ENCODE measurements around the gene ABHD2.

Gene ABHD2

GRCh38 chr15:89164712-89165211 is 76.5 kb downstream of the ABHD2 start:
- Histone ChIP-seq H3K4me3 (ENCODE audit: insufficient read depth, low read depth, low read length) (no peak overlapping the region), H3K4me1 (ENCODE audit: control insufficient read depth, insufficient read depth, low read length) (peaks cover 11% of the 10 kb centered on the region), H3K27me3 (ENCODE audit: control insufficient read depth, insufficient read depth, low read length, poor library complexity, severe bottlenecking) (no peaks in the 10 kb centered on the region), H3K36me3 (ENCODE audit: control insufficient read depth, insufficient read depth, low read length) (no peaks in the 10 kb centered on the region), H3K9me3 (ENCODE audit: control insufficient read depth, low read length) (no peaks in the 10 kb centered on the region), H3K27ac (ENCODE audit: insufficient read depth, low read depth, low read length, poor library complexity, severe bottlenecking) (no peak overlapping the region)
- WGBS, 2 experiments = 91 to 96% methylated on average over 7 of the region's 7 CpGs

GRCh38 chr15:89165677-89166076 is 77.4 kb downstream of the ABHD2 start:
- Histone ChIP-seq H3K4me3 (ENCODE audit: insufficient read depth, low read depth, low read length) (no peak overlapping the region), H3K4me1 (ENCODE audit: control insufficient read depth, insufficient read depth, low read length) (peaks cover 11% of the 10 kb centered on the region), H3K36me3 (ENCODE audit: control insufficient read depth, insufficient read depth, low read length) (no peaks in the 10 kb centered on the region), H3K27ac (ENCODE audit: insufficient read depth, low read depth, low read length, poor library complexity, severe bottlenecking) (no peak overlapping the region), H3K27me3 (ENCODE audit: control insufficient read depth, insufficient read depth, low read length, poor library complexity, severe bottlenecking) (no peaks in the 10 kb centered on the region), H3K9me3 (ENCODE audit: control insufficient read depth, low read length) (no peaks in the 10 kb centered on the region)
- WGBS, 2 experiments = 68 to 79% methylated on average over 2 of the region's 2 CpGs

- no peaks in the 10 kb centered on the region for H3K9me3 ChIP-seq (ENCODE audit: control insufficient read depth, low read length)
- H3K36me3 ChIP-seq (ENCODE audit: control insufficient read depth, insufficient read depth, low read length) = no peaks in the 10 kb centered on the region
- no peaks in the 10 kb centered on the region for H3K27me3 ChIP-seq (ENCODE audit: control insufficient read depth, insufficient read depth, low read length, poor library complexity, severe bottlenecking)
- peaks cover 11% of the 10 kb centered on the region for H3K4me1 ChIP-seq (ENCODE audit: control insufficient read depth, insufficient read depth, low read length)
- H3K27ac ChIP-seq (ENCODE audit: insufficient read depth, low read depth, low read length, poor library complexity, severe bottlenecking) = no peak overlapping the region
- no peak overlapping the region for H3K4me3 ChIP-seq (ENCODE audit: insufficient read depth, low read depth, low read length)
- WGBS, 2 experiments = 83 to 86% methylated on average over 7 of the region's 7 CpGs
Measured at GRCh38 chr15:89167267-89168176, 79.3 kb downstream of the ABHD2 start.

- peaks cover 7% of the 10 kb centered on the region for H3K4me1 ChIP-seq (ENCODE audit: control insufficient read depth, insufficient read depth, low read length)
- no peaks in the 10 kb centered on the region for H3K36me3 ChIP-seq (ENCODE audit: control insufficient read depth, insufficient read depth, low read length)
- no peaks in the 10 kb centered on the region for H3K9me3 ChIP-seq (ENCODE audit: control insufficient read depth, low read length)
- no peaks in the 10 kb centered on the region for H3K27me3 ChIP-seq (ENCODE audit: control insufficient read depth, insufficient read depth, low read length, poor library complexity, severe bottlenecking)
- H3K4me3 ChIP-seq (ENCODE audit: insufficient read depth, low read depth, low read length) = no peak overlapping the region
- no peak overlapping the region for H3K27ac ChIP-seq (ENCODE audit: insufficient read depth, low read depth, low read length, poor library complexity, severe bottlenecking)
Measured at GRCh38 chr15:89168316-89168833, 80.1 kb downstream of the ABHD2 start.

GRCh38 chr15:89170364-89170763 is 82.1 kb downstream of the ABHD2 start:
- H3K9me3 ChIP-seq (ENCODE audit: control insufficient read depth, low read length) = no peaks in the 10 kb centered on the region
- H3K4me1 ChIP-seq (ENCODE audit: control insufficient read depth, insufficient read depth, low read length) = peaks cover 7% of the 10 kb centered on the region
- no peak overlapping the region for H3K27ac ChIP-seq (ENCODE audit: insufficient read depth, low read depth, low read length, poor library complexity, severe bottlenecking)
- 95 to 96% methylated on average over 3 of the region's 3 CpGs for WGBS, 2 experiments
- H3K36me3 ChIP-seq (ENCODE audit: control insufficient read depth, insufficient read depth, low read length) = no peaks in the 10 kb centered on the region
- no peak overlapping the region for H3K4me3 ChIP-seq (ENCODE audit: insufficient read depth, low read depth, low read length)
- H3K27me3 ChIP-seq (ENCODE audit: control insufficient read depth, insufficient read depth, low read length, poor library complexity, severe bottlenecking) = no peaks in the 10 kb centered on the region

- no peak overlapping the region for H3K4me3 ChIP-seq (ENCODE audit: insufficient read depth, low read depth, low read length)
- peaks cover 4% of the 10 kb centered on the region for H3K36me3 ChIP-seq (ENCODE audit: control insufficient read depth, insufficient read depth, low read length)
- no peaks in the 10 kb centered on the region for H3K4me1 ChIP-seq (ENCODE audit: control insufficient read depth, insufficient read depth, low read length)
- WGBS, 2 experiments = 53 to 54% methylated on average over 12 of the region's 12 CpGs
- no peak overlapping the region for H3K27ac ChIP-seq (ENCODE audit: insufficient read depth, low read depth, low read length, poor library complexity, severe bottlenecking)
- H3K27me3 ChIP-seq (ENCODE audit: control insufficient read depth, insufficient read depth, low read length, poor library complexity, severe bottlenecking) = no peaks in the 10 kb centered on the region
- H3K9me3 ChIP-seq (ENCODE audit: control insufficient read depth, low read length) = no peaks in the 10 kb centered on the region
Measured at GRCh38 chr15:89171136-89172072, 83.1 kb downstream of the ABHD2 start.

- Histone ChIP-seq H3K4me1 (ENCODE audit: control insufficient read depth, insufficient read depth, low read length) (no peaks in the 10 kb centered on the region), H3K27ac (ENCODE audit: insufficient read depth, low read depth, low read length, poor library complexity, severe bottlenecking) (no peak overlapping the region), H3K9me3 (ENCODE audit: control insufficient read depth, low read length) (no peaks in the 10 kb centered on the region), H3K36me3 (ENCODE audit: control insufficient read depth, insufficient read depth, low read length) (peaks cover 4% of the 10 kb centered on the region), H3K4me3 (ENCODE audit: insufficient read depth, low read depth, low read length) (no peak overlapping the region), H3K27me3 (ENCODE audit: control insufficient read depth, insufficient read depth, low read length, poor library complexity, severe bottlenecking) (no peaks in the 10 kb centered on the region)
- WGBS, 2 experiments = 95 to 97% methylated on average over 2 of the region's 2 CpGs
Measured at GRCh38 chr15:89172921-89173320, 84.7 kb downstream of the ABHD2 start.

- Histone ChIP-seq H3K27ac (ENCODE audit: insufficient read depth, low read depth, low read length, poor library complexity, severe bottlenecking) (no peak overlapping the region), H3K4me1 (ENCODE audit: control insufficient read depth, insufficient read depth, low read length) (no peaks in the 10 kb centered on the region), H3K27me3 (ENCODE audit: control insufficient read depth, insufficient read depth, low read length, poor library complexity, severe bottlenecking) (no peaks in the 10 kb centered on the region), H3K4me3 (ENCODE audit: insufficient read depth, low read depth, low read length) (no peak overlapping the region), H3K9me3 (ENCODE audit: control insufficient read depth, low read length) (no peaks in the 10 kb centered on the region), H3K36me3 (ENCODE audit: control insufficient read depth, insufficient read depth, low read length) (peaks cover 4% of the 10 kb centered on the region)
- WGBS, 2 experiments = 91 to 97% methylated on average over 5 of the region's 5 CpGs
Measured at GRCh38 chr15:89174476-89174875, 86.2 kb downstream of the ABHD2 start.

GRCh38 chr15:89175617-89176191 is 87.4 kb downstream of the ABHD2 start:
- H3K36me3 ChIP-seq (ENCODE audit: control insufficient read depth, insufficient read depth, low read length) = peaks cover 4% of the 10 kb centered on the region
- H3K27ac ChIP-seq (ENCODE audit: insufficient read depth, low read depth, low read length, poor library complexity, severe bottlenecking) = no peak overlapping the region
- no peaks in the 10 kb centered on the region for H3K9me3 ChIP-seq (ENCODE audit: control insufficient read depth, low read length)
- H3K4me3 ChIP-seq (ENCODE audit: insufficient read depth, low read depth, low read length) = no peak overlapping the region
- 94 to 95% methylated on average over 13 of the region's 13 CpGs for WGBS, 2 experiments
- H3K27me3 ChIP-seq (ENCODE audit: control insufficient read depth, insufficient read depth, low read length, poor library complexity, severe bottlenecking) = no peaks in the 10 kb centered on the region
- no peaks in the 10 kb centered on the region for H3K4me1 ChIP-seq (ENCODE audit: control insufficient read depth, insufficient read depth, low read length)

Data from ectodermal cell (in vitro differentiated cells).